GM10248 (cell line): ENCODE measurements around the gene HEXIM1.

ENCODE experiments used
- CTCF ChIA-PET: fragments of 300-600 bp; sonication (Branson Sonifier 250); formaldehyde crosslinking; extraction: SDS; loops from one replicate; lab custom pipeline; 2021; ENCODE audit warnings: antibody characterized with exemption; lab: Yijun Ruan, JAX
- POLR2A ChIA-PET: fragments of 350-650 bp; sonication (Branson Sonifier 250); formaldehyde crosslinking; extraction: SDS; loops from one replicate; lab custom pipeline; 2020; ENCODE audit warnings: antibody characterized with exemption; lab: Yijun Ruan, JAX
- DNase-seq: peaks from one replicate; pipeline ENCODE4 v3.0.0; 2012; ENCODE audit errors: extremely low spot score
- CTCF ChIP-seq: IDR thresholded peaks from 2 replicates; pipeline ENCODE4 v1.5.1; 2012; ENCODE audit warnings: mild to moderate bottlenecking, low read depth; ENCODE audit errors: extremely low read depth, missing control alignments, control extremely low read depth

Gene HEXIM1

GRCh38 chr17:45143094-45143670 lies 5.1 kb upstream of the HEXIM1 start:
- no peak for DNase-seq
- no peak for TF ChIP-seq CTCF
- POLR2A ChIA-PET: interaction anchor here (0.7 to 1.6 kb wide), 2 partner anchors 18 to 19 kb away, joined by 3 to 6 read pairs; partner anchors contain the start of gene HEXIM2
- CTCF ChIA-PET: interaction anchor here (1.4 to 3.5 kb wide), 3 partner anchors 8 to 54 kb away, joined by 3 to 36 read pairs (median 16); partner anchors contain the start of gene ACBD4

- ChIA-PET CTCF (interaction anchor here (1.2 to 3.5 kb wide), 4 partner anchors 9 to 54 kb away, joined by 3 to 36 read pairs (median 10); partner anchors contain the start of gene ACBD4), POLR2A (interaction anchor here (0.9 to 1.6 kb wide), 2 partner anchors 8 to 18 kb away, joined by 3 to 6 read pairs; partner anchors contain the start of genes ACBD4 and HEXIM2)
- TF ChIP-seq CTCF: no peak
- no peak for DNase-seq
Measured at GRCh38 chr17:45143767-45144198, 4.5 kb upstream of the HEXIM1 start.

GRCh38 chr17:45144199-45145034 lies 3.9 kb upstream of the HEXIM1 start:
- ChIA-PET CTCF (interaction anchor here (1.2 to 3.5 kb wide), 4 partner anchors 9 to 53 kb away, joined by 3 to 36 read pairs (median 10); partner anchors contain the start of gene ACBD4), POLR2A (interaction anchor here (0.9 to 1.6 kb wide), 2 partner anchors 9 to 17 kb away, joined by 3 to 6 read pairs; partner anchors contain the start of genes ACBD4 and HEXIM2)
- TF ChIP-seq CTCF: no peak
- no peak for DNase-seq

- no peak for TF ChIP-seq CTCF
- POLR2A ChIA-PET: interaction anchor here (1.1 to 1.6 kb wide), 2 partner anchors 10 to 17 kb away, joined by 6 to 8 read pairs; partner anchors contain the start of gene HEXIM2
- DNase-seq: no peak
- CTCF ChIA-PET: interaction anchor here (0.9 to 11.1 kb wide), 4 partner anchors 10 to 53 kb away, joined by 3 to 190 read pairs (median 26); partner anchors contain the start of genes ACBD4 and PLCD3
Measured at GRCh38 chr17:45145035-45145389, 3.3 kb upstream of the HEXIM1 start.

- DNase-seq: no peak
- ChIA-PET POLR2A (interaction anchor here (1.1 kb wide), 1 partner anchor 9 kb away, joined by 8 read pairs; no protein-coding TSS in a partner anchor), CTCF (interaction anchor here (3.5 to 11.1 kb wide), 2 partner anchors 11 to 52 kb away, joined by 16 to 190 read pairs; partner anchors contain the start of genes ACBD4 and PLCD3)
- TF ChIP-seq CTCF: no peak
Measured at GRCh38 chr17:45146166-45146565, 2.1 kb upstream of the HEXIM1 start.

GRCh38 chr17:45146592-45146889 lies 1.7 kb upstream of the HEXIM1 start:
- DNase-seq: no peak
- ChIA-PET CTCF (interaction anchor here (3.5 to 11.1 kb wide), 2 partner anchors 11 to 51 kb away, joined by 16 to 190 read pairs; partner anchors contain the start of genes ACBD4 and PLCD3), POLR2A (no interaction called here)
- no peak for TF ChIP-seq CTCF
